Measurements from ENCODE around the gene MYO9A. TPM values are rescaled to one million over a fixed set of nuclear protein-coding genes. Genes with fewer than 3 reads are reported as not detected.

Gene MYO9A
- total and polyA plus RNA-seq, 2 donors (not counting 1 experiment from before 2014, with no cell fraction given) = 6.2 to 66.1 TPM

DNA sequence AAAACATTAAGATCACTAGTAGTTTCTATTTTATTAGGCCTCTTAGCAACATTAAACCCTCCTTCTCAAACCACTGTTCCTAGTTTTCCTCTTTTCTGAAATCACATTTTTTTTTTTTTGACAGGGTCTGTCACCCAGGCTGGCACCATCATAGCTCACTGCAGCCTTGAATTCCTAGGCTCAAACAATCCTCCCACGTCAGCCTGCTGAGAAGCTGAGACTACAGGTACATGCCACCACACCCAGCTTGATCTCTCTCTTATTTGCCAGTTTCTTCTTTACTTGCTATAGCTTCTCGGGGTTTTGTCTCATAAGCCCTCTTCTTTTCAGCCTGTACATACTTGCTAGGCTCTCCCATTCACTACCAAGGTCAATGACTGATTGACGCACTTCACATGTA, 28.3 kb upstream of the MYO9A start:
- WGBS (ENCODE audit: insufficient coverage) = 96% methylated on average over 3 of the region's 3 CpGs
- Mint-ChIP-seq H3K9me3 (ENCODE audit: insufficient read depth) (no peaks in the 10 kb centered on the region), H3K4me3 (no peak overlapping the region), H3K4me1 (peaks cover 6% of the 10 kb centered on the region), H3K27ac (no peak overlapping the region), H3K27me3 (peaks cover 3% of the 10 kb centered on the region)
- Histone ChIP-seq H3K4me2 (replicated peaks; ENCODE audit: low read depth, low read length, poor library complexity, severe bottlenecking) (no peak overlapping the region), H4K20me1 (ENCODE audit: control insufficient read depth, insufficient read depth, low read length, poor library complexity, severe bottlenecking) (no peaks in the 10 kb centered on the region), H3K9ac (ENCODE audit: low read length) (no peak overlapping the region), H3K79me2 (ENCODE audit: control insufficient read depth, insufficient read depth, low read length) (no peaks in the 10 kb centered on the region), H2AFZ (ENCODE audit: insufficient read depth, low read depth, low read length, poor library complexity, severe bottlenecking) (no peak overlapping the region), H3K27me3 (replicated peaks in 1 of 4; ENCODE audit: control extremely low read depth in 1 of 4, control insufficient read depth in 3 of 4, insufficient read depth in 4 of 4, low read length in 3 of 4) (no peaks in the 10 kb centered on the region), H3K36me3 (replicated peaks in 1 of 2; ENCODE audit: control extremely low read depth in 1 of 2, control insufficient read depth in 1 of 2, extremely low read depth in 1 of 2, insufficient read depth in 2 of 2, low read length in 1 of 2) (no peaks in the 10 kb centered on the region), H3K9me3 (ENCODE audit: control extremely low read depth in 1 of 3, control insufficient read depth in 2 of 3, insufficient read depth in 1 of 3, low read length in 2 of 3) (no peaks in the 10 kb centered on the region), H3K4me1 (ENCODE audit: control insufficient read depth in 2 of 2, insufficient read depth in 2 of 2, low read length in 2 of 2) (peaks cover 6% of the 10 kb centered on the region in 2 donors), H3K4me3 (ENCODE audit: control extremely low read depth in 1 of 5, extremely low read depth in 1 of 5, insufficient read depth in 1 of 5, low read depth in 2 of 5, low read length in 4 of 5) (no peak overlapping the region), H3K27ac (ENCODE audit: low read length in 2 of 2) (no peak overlapping the region)
- ChIA-PET CTCF (interaction anchor here (2.3 kb wide), 1 partner anchor 10 kb away, joined by 9 read pairs; no protein-coding TSS in a partner anchor), POLR2A (no interaction called here)
- ATAC-seq (ENCODE audit: low read depth) (no peak), DNase-seq (no peak)
- intact Hi-C loops (cut with micrococcal nuclease) = no loop called here
- TF ChIP-seq EZH2 (IDR thresholded peaks at IDR 0.05; ENCODE audit: borderline replicate concordance, insufficient read depth, low read depth, low read length, poor library complexity, severe bottlenecking) = no peak
- TF ChIP-seq, protein P1, sequence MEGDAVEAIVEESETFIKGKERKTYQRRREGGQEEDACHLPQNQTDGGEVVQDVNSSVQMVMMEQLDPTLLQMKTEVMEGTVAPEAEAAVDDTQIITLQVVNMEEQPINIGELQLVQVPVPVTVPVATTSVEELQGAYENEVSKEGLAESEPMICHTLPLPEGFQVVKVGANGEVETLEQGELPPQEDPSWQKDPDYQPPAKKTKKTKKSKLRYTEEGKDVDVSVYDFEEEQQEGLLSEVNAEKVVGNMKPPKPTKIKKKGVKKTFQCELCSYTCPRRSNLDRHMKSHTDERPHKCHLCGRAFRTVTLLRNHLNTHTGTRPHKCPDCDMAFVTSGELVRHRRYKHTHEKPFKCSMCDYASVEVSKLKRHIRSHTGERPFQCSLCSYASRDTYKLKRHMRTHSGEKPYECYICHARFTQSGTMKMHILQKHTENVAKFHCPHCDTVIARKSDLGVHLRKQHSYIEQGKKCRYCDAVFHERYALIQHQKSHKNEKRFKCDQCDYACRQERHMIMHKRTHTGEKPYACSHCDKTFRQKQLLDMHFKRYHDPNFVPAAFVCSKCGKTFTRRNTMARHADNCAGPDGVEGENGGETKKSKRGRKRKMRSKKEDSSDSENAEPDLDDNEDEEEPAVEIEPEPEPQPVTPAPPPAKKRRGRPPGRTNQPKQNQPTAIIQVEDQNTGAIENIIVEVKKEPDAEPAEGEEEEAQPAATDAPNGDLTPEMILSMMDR (IDR thresholded peaks at IDR 0.05) = no peak

DNA sequence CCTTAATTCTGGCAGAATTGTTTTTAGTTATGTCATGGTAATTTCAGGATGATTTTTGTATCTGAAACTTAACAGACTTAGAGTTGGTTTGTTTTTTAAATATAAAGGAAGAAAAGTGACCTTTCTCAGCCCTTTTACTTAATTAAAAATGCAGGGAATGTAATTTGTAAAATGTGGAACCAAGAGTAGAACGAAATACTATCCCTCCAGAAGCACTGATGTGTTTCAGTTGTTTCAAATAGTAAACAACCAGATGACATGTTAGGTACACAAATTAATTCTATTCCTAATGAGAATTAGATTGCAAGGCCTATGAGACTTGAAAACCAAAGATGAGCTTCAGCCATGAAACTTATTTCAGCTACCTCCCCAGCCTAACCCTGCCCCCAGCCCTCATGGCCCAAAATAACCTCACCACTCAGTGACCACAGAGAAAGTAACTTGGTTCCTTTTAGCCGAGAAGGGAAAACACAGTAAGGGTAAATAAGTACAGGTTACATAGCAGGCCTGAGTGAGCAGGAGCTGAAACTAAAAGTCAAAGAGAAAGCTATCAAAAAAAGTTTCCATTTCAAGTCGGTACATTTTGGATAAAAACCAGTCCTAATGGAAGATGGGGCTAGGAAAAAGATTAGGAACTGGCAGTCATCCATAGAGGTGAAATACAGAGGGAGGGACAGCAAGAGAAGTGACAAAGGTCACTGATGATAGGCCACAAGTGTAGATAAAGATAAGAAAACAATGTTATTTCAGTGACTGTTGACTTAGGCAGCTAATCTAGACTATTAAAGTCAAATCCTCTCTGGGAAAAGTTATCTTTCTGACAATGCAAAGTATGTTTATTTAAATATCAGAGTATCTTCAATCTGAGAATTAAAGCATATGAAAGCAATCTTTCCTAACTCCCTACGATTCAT, 23.5 kb upstream of the MYO9A start:
- ChIA-PET POLR2A (no interaction called here), CTCF (interaction anchor here (0.9 to 1.9 kb wide), 3 partner anchors 12 to 398 kb away, joined by 3 to 11 read pairs (median 4); no protein-coding TSS in a partner anchor)
- H3K27ac Mint-ChIP-seq = peak overlapping the region; percentile 75
- H3K27me3 Mint-ChIP-seq = peaks cover 3% of the 10 kb centered on the region
- peaks cover 6 to 11% of the 10 kb centered on the region in 2 donors for H3K4me1 ChIP-seq (ENCODE audit: control insufficient read depth in 2 of 2, insufficient read depth in 2 of 2, low read length in 2 of 2)
- H3K36me3 ChIP-seq (replicated peaks in 1 of 2; ENCODE audit: control extremely low read depth in 1 of 2, control insufficient read depth in 1 of 2, extremely low read depth in 1 of 2, insufficient read depth in 2 of 2, low read length in 1 of 2) = no peaks in the 10 kb centered on the region
- H4K20me1 ChIP-seq (ENCODE audit: control insufficient read depth, insufficient read depth, low read length, poor library complexity, severe bottlenecking) = no peaks in the 10 kb centered on the region
- TF ChIP-seq, protein P1 (IDR thresholded peaks at IDR 0.05) = no peak
- TF ChIP-seq EZH2 (IDR thresholded peaks at IDR 0.05; ENCODE audit: borderline replicate concordance, insufficient read depth, low read depth, low read length, poor library complexity, severe bottlenecking) = no peak
- H3K9me3 Mint-ChIP-seq (ENCODE audit: insufficient read depth) = no peaks in the 10 kb centered on the region
- intact Hi-C loops (cut with micrococcal nuclease) = no loop called here
- H3K4me3 Mint-ChIP-seq = peak overlapping the region; percentile 14
- peaks cover 14% of the 10 kb centered on the region for H3K4me1 Mint-ChIP-seq
- H3K27me3 ChIP-seq (replicated peaks in 1 of 4; ENCODE audit: control extremely low read depth in 1 of 4, control insufficient read depth in 3 of 4, insufficient read depth in 4 of 4, low read length in 3 of 4) = no peaks in the 10 kb centered on the region
- no peaks in the 10 kb centered on the region for H3K79me2 ChIP-seq (ENCODE audit: control insufficient read depth, insufficient read depth, low read length)
- 45% methylated on average over 1 of the region's 4 CpGs for WGBS (ENCODE audit: insufficient coverage)
- DNase-seq (peak; percentile 41), ATAC-seq (ENCODE audit: low read depth) (peak; percentile 78)
- peak overlapping the region; percentile 26 for H2AFZ ChIP-seq (ENCODE audit: insufficient read depth, low read depth, low read length, poor library complexity, severe bottlenecking)
- peak overlapping the region in 1 of 2 donors; percentile 76 for H3K27ac ChIP-seq (ENCODE audit: low read length in 2 of 2)
- H3K9ac ChIP-seq (ENCODE audit: low read length) = peak overlapping the region; percentile 45
- H3K4me2 ChIP-seq (replicated peaks; ENCODE audit: low read depth, low read length, poor library complexity, severe bottlenecking) = peak overlapping the region; percentile 51
- H3K4me3 ChIP-seq (ENCODE audit: control extremely low read depth in 1 of 5, extremely low read depth in 1 of 5, insufficient read depth in 1 of 5, low read depth in 2 of 5, low read length in 4 of 5) = no peak overlapping the region
- no peaks in the 10 kb centered on the region for H3K9me3 ChIP-seq (ENCODE audit: control extremely low read depth in 1 of 3, control insufficient read depth in 2 of 3, insufficient read depth in 1 of 3, low read length in 2 of 3)

All from B cell (primary cell).